Caco-2 (cell line): ENCODE data around the gene ATP5ME. TPM values are rescaled to one million over a fixed set of nuclear protein-coding genes. Genes with fewer than 3 reads are reported as not detected.

Source experiments
- BruUV-seq: library from RNA; stranded (reverse); fragments of 400-500 nt; replicated peaks from 2 replicates; lab custom pipeline; 2021; lab: Mats Ljungman, UMichigan
- CTCF ChIA-PET: fragments of 300-600 bp; sonication (Branson Sonifier 250); formaldehyde crosslinking; loops from one replicate; lab custom pipeline; 2022; ENCODE audit warnings: antibody characterized with exemption; lab: Charles Lee
- POLR2A ChIA-PET: fragments of 300-600 bp; sonication (Branson Sonifier 250); formaldehyde crosslinking; loops from one replicate; lab custom pipeline; 2022; ENCODE audit warnings: antibody characterized with exemption; lab: Charles Lee
- DNase-seq, 2 experiments: peaks; one replicate each; pipeline versions ENCODE4 v3.0.0 to v3.0.0-alpha.2; 2020 to 2022
- H3K27me3 ChIP-seq: replicated peaks from 2 replicates; pipeline ENCODE4 v1.6.0; 2011; ENCODE audit warnings: low read length; ENCODE audit not compliant: control insufficient read depth, insufficient read depth
- H3K36me3 ChIP-seq: 2 replicates; pipeline ENCODE4 v1.5.1; 2011; ENCODE audit warnings: low read length; ENCODE audit not compliant: control insufficient read depth, insufficient read depth
- H3K4me1 ChIP-seq: fragments of 250-450 bp; sonication (Bioruptor Pico); 2 replicates; pipeline ENCODE4 v1.5.1; 2020; ENCODE audit warnings: mild to moderate bottlenecking
- H3K4me3 ChIP-seq: 2 replicates; pipeline ENCODE4 v1.5.1; 2011; ENCODE audit warnings: low read depth, mild to moderate bottlenecking, control low read depth, low read length
- H3K9me3 ChIP-seq: fragments of 250-450 bp; sonication (Bioruptor Pico); 2 replicates; pipeline ENCODE4 v1.5.1; 2020; ENCODE audit warnings: mild to moderate bottlenecking, moderate library complexity
- H3K27ac Mint-ChIP-seq: one replicate; pipeline ENCODE4 v1.8.0; 2022; ENCODE audit warnings: mixed read lengths; ENCODE audit not compliant: unreplicated experiment
- H3K27me3 Mint-ChIP-seq: one replicate; pipeline ENCODE4 v1.8.0; 2022; ENCODE audit warnings: mixed read lengths; ENCODE audit not compliant: insufficient read depth, unreplicated experiment
- H3K36me3 Mint-ChIP-seq: one replicate; pipeline ENCODE4 v1.8.0; 2022; ENCODE audit warnings: mild to moderate bottlenecking, mixed read lengths; ENCODE audit not compliant: insufficient read depth, unreplicated experiment
- H3K4me1 Mint-ChIP-seq: one replicate; pipeline ENCODE4 v1.8.0; 2022; ENCODE audit warnings: low read depth, mixed read lengths; ENCODE audit not compliant: unreplicated experiment
- H3K4me3 Mint-ChIP-seq: one replicate; pipeline ENCODE4 v1.8.0; 2022; ENCODE audit warnings: mild to moderate bottlenecking, moderate library complexity, mixed read lengths; ENCODE audit not compliant: unreplicated experiment
- H3K9me3 Mint-ChIP-seq: one replicate; pipeline ENCODE4 v1.8.0; 2022; ENCODE audit warnings: mixed read lengths; ENCODE audit not compliant: unreplicated experiment
- CTCF ChIP-seq, 2 experiments: fragments of 200-600 bp in 1 of 2; IDR thresholded peaks; 1 replicate in 1 of 2; 2 replicates in 1 of 2; pipeline versions ENCODE4 v1.5.1 to v1.8.0; 2011 to 2022; ENCODE audit warnings: antibody characterized with exemption in 1 of 2, control low read depth in 1 of 2, inconsistent platforms in 1 of 2, low read depth in 1 of 2, low read length in 1 of 2, mild to moderate bottlenecking in 1 of 2, moderate library complexity in 1 of 2; ENCODE audit not compliant: insufficient read depth in 1 of 2, severe bottlenecking in 1 of 2, unreplicated experiment in 1 of 2
- intact Hi-C: fragments of 100-400 bp; cut with micrococcal nuclease; formaldehyde crosslinking; loops from one replicate; pipeline ENCODE4 v1.10.0; 2022; ENCODE audit not compliant: unreplicated experiment
- total RNA-seq: library from RNA; stranded (reverse); gene quantifications from 2 replicates; pipeline ENCODE4 v1.2.3, GENCODE V29; 2022

ATP5ME gene
- total RNA-seq, 1 experiment from 2014 or later: 244 TPM

DNA sequence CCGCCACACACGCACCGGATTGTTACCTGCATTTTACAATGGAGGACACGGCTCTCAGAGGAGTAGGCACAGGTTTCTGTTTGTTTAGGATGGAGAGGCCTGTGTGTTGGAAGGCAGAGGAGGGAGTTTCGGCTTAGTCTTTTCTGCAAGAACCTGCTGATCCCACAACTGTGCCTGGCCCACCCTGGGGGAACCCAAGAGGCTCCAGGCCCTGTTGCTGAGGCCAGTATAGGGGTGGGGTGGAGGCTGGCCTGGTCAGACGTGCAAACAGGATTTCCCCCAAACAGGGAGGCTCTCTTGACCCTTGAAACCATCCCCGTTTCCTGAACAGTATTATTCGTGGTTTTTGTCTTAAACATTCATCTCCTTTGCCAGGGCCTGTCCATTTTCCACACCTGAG, 15.6 kb upstream of the ATP5ME start:
- Mint-ChIP-seq H3K4me3 (no peak overlapping the region), H3K9me3 (peaks cover 7% of the 10 kb centered on the region)
- no peak overlapping the region for H3K4me3 ChIP-seq

DNA sequence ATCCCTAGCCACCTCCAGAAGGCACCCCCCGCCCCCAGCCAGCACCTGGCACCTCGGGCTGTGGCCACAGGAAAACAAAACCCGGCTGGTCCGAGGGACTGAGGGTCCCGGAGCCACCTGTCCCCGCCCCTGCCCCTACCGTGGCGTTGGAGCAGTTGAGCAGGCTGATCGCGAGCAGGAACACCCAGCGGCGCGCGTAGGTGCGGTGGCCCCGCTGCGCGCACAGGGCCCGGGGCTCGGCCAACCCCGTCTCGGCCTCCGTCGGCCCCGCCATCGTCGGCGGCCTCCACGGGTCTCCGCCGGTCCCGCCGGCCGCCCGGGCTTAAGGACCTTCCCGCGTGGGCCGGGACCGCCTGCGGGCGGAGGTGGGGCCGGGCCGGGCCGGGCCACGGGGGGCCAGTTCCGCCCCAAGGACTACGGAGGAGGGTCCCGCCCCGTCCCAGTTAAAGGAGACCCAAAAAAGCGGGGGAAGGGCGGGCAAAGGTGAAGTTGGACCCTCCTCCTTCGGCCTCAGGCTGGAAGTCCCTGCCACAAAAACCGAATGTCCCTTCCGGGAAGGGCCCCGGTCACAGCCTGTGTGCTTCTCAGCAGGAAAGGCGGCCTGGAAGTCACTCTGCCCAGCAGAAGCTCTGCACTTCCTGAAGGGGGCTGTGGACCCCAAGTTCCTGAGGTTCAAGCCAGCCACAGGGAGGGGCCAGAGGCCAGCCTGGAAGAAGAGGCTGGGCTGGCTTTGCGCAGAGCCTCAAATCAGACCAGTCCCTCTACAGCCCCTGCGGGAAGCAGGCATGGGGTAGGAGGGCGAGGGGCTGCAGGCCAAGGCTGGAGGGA, 15.0 kb upstream of the ATP5ME start, which contains the start of gene SLC49A3:
TSS of gene SLC49A3 (minus strand) at position 298 of the 828 bp plus-strand sequence. CDS start at position 274, 24 bp downstream.
- TF ChIP-seq CTCF (IDR thresholded peaks at IDR 0.05; ENCODE audit: insufficient read depth in 1 of 2, low read depth in 1 of 2, low read length in 1 of 2, severe bottlenecking in 1 of 2, unreplicated experiment in 1 of 2): no peak
- Histone ChIP-seq H3K27me3 (no peaks in the 10 kb centered on the region), H3K4me1 (peaks cover 16% of the 10 kb centered on the region), H3K36me3 (no peaks in the 10 kb centered on the region), H3K9me3 (no peaks in the 10 kb centered on the region), H3K4me3 (no peak within 1 kb of the TSS)
- no peaks in the 10 kb centered on the region for H3K27me3 Mint-ChIP-seq
- ChIA-PET POLR2A (no interaction called here), CTCF (no interaction called here)
- intact Hi-C loops: no loop called here
- H3K36me3 Mint-ChIP-seq: peaks cover 10% of the 10 kb centered on the region
- H3K27ac Mint-ChIP-seq: no peak within 1 kb of the TSS
- no TSS peak for BruUV-seq
- H3K9me3 Mint-ChIP-seq: peaks cover under 1% of the 10 kb centered on the region
- H3K4me1 Mint-ChIP-seq: peaks cover 6% of the 10 kb centered on the region
- DNase-seq: no peak
- H3K4me3 Mint-ChIP-seq: no peak within 1 kb of the TSS

More for the DNA sequence above, 15.6 kb upstream of the ATP5ME start:
- POLR2A ChIA-PET: no interaction called here
- no peak for DNase-seq
- H3K4me1 ChIP-seq: peaks cover 16% of the 10 kb centered on the region
- intact Hi-C loops: no loop called here
- BruUV-seq: no TSS peak
- H3K36me3 ChIP-seq: no peaks in the 10 kb centered on the region
- Mint-ChIP-seq H3K36me3 (peaks cover 10% of the 10 kb centered on the region), H3K27ac (no peak overlapping the region), H3K4me1 (peaks cover 6% of the 10 kb centered on the region), H3K27me3 (no peaks in the 10 kb centered on the region)
- TF ChIP-seq CTCF (IDR thresholded peaks at IDR 0.05; ENCODE audit: insufficient read depth in 1 of 2, low read depth in 1 of 2, low read length in 1 of 2, severe bottlenecking in 1 of 2, unreplicated experiment in 1 of 2): no peak
- no peaks in the 10 kb centered on the region for H3K9me3 ChIP-seq
- CTCF ChIA-PET: no interaction called here
- H3K27me3 ChIP-seq: no peaks in the 10 kb centered on the region

- H3K36me3 ChIP-seq: no peaks in the 10 kb centered on the region
- Mint-ChIP-seq H3K27ac (peak overlapping the region; percentile 33), H3K9me3 (no peaks in the 10 kb centered on the region), H3K4me1 (peaks cover 6% of the 10 kb centered on the region), H3K4me3 (no peak overlapping the region), H3K36me3 (peaks cover 10% of the 10 kb centered on the region), H3K27me3 (no peaks in the 10 kb centered on the region)
- ChIA-PET POLR2A (no interaction called here), CTCF (interaction anchor here (0.7 kb wide), 1 partner anchor 14 kb away, joined by 3 read pairs; the partner anchor contains the start of genes ATP5ME and MYL5)
- no TSS peak for BruUV-seq
- no peaks in the 10 kb centered on the region for H3K27me3 ChIP-seq
- peaks cover 16% of the 10 kb centered on the region for H3K4me1 ChIP-seq
- H3K4me3 ChIP-seq: no peak overlapping the region
- TF ChIP-seq CTCF (IDR thresholded peaks at IDR 0.05; ENCODE audit: insufficient read depth in 1 of 2, low read depth in 1 of 2, low read length in 1 of 2, severe bottlenecking in 1 of 2, unreplicated experiment in 1 of 2): no peak
- H3K9me3 ChIP-seq: no peaks in the 10 kb centered on the region
- intact Hi-C loops: no loop called here
- DNase-seq: no peak
Observed at GRCh38 chr4:687971-688853, 14.1 kb upstream of the ATP5ME start.
